Panc1 (cell line): ENCODE results near the gene COX6A1. TPM values are rescaled to one million over a fixed set of nuclear protein-coding genes. Genes with fewer than 3 reads are reported as not detected.
A peak's percentile ranks its signal among the peaks of the same experiment; 100 is the strongest.

Experiments used
- ATAC-seq: fragments of 200-7000 bp; cut with Tn5 transposase; 2 replicates; pipeline ENCODE4 v1.9.1; 2020; ENCODE audit warnings: mild to moderate bottlenecking, moderate library complexity
- BruUV-seq: library from RNA; stranded (reverse); fragments of 400-500 nt; replicated peaks from 2 replicates; lab custom pipeline; 2021; lab: Mats Ljungman, UMichigan
- CTCF ChIA-PET: fragments of 300-600 bp; sonication (Branson Sonifier 250); formaldehyde crosslinking; loops from one replicate; lab custom pipeline; 2022; ENCODE audit warnings: antibody characterized with exemption; lab: Charles Lee
- POLR2A ChIA-PET: fragments of 300-600 bp; sonication (Branson Sonifier 250); formaldehyde crosslinking; loops from one replicate; lab custom pipeline; 2022; ENCODE audit warnings: antibody characterized with exemption; lab: Charles Lee
- DNase-seq: peaks from one replicate; pipeline ENCODE4 v3.0.0-alpha.2; 2010; ENCODE audit warnings: low read depth, low spot score
- H3K27ac ChIP-seq: 2 replicates; pipeline ENCODE4 v1.5.1; 2011; ENCODE audit warnings: mild to moderate bottlenecking, low read length, inconsistent platforms
- H3K27me3 ChIP-seq: fragments of 200-500 bp; sonication (Bioruptor generic); 2 replicates; pipeline ENCODE4 v1.6.0; 2014; ENCODE audit warnings: low read length, inconsistent platforms; ENCODE audit not compliant: control insufficient read depth, insufficient read depth
- H3K36me3 ChIP-seq: fragments of 200-500 bp; sonication (Bioruptor generic); 2 replicates; pipeline ENCODE4 v1.5.1; 2014; ENCODE audit warnings: inconsistent platforms, mild to moderate bottlenecking, low read length, moderate library complexity; ENCODE audit not compliant: control insufficient read depth, insufficient read depth
- H3K4me1 ChIP-seq: 2 replicates; pipeline ENCODE4 v1.5.1; 2011; ENCODE audit warnings: inconsistent platforms, mild to moderate bottlenecking, low read length, moderate library complexity; ENCODE audit not compliant: control insufficient read depth, insufficient read depth
- H3K4me3 ChIP-seq, 2 experiments: 2 replicates each; pipeline ENCODE4 v1.5.1; 2011 to 2012; ENCODE audit warnings: low read depth in 2 of 2, low read length in 2 of 2, mild to moderate bottlenecking in 2 of 2, inconsistent platforms in 1 of 2, moderate library complexity in 1 of 2
- H3K9me3 ChIP-seq: fragments of 200-500 bp; sonication (Bioruptor generic); 2 replicates; pipeline ENCODE4 v1.5.1; 2014; ENCODE audit warnings: low read depth, mild to moderate bottlenecking, inconsistent platforms, low read length, moderate library complexity; ENCODE audit not compliant: control insufficient read depth, insufficient read depth
- CTCF ChIP-seq: fragments of 450-650 bp; IDR thresholded peaks from 2 replicates; pipeline ENCODE4 v1.5.1; 2017; ENCODE audit warnings: mild to moderate bottlenecking
- POLR2AphosphoS5 ChIP-seq: IDR thresholded peaks from 2 replicates; pipeline ENCODE4 v1.6.1; 2012; ENCODE audit warnings: mild to moderate bottlenecking, low read depth, low read length, moderate library complexity
- REST ChIP-seq, 2 experiments: IDR thresholded peaks; 2 replicates each; pipeline ENCODE4 v1.6.1; 2011 to 2012; ENCODE audit warnings: low read depth in 2 of 2, control low read depth in 1 of 2, low read length in 1 of 2, mild to moderate bottlenecking in 1 of 2, moderate library complexity in 1 of 2; ENCODE audit not compliant: insufficient read depth in 1 of 2
- SIN3A ChIP-seq: IDR thresholded peaks from 2 replicates; pipeline ENCODE4 v1.6.1; 2012; ENCODE audit warnings: low read depth, mild to moderate bottlenecking, low read length, moderate library complexity, borderline replicate concordance; ENCODE audit not compliant: insufficient read depth
- TCF7L2 ChIP-seq: IDR thresholded peaks from 2 replicates; pipeline ENCODE4 v1.6.1; 2011; ENCODE audit warnings: mild to moderate bottlenecking, low read depth, low read length, inconsistent platforms
- in situ Hi-C: cut with HindIII; loops from 2 replicates; pipeline ENCODE4 v1.10.0; 2016; ENCODE audit warnings: low sequenced_read_pairs, low pct_unique_long_range_greater_than_20kb
- intact Hi-C: fragments of 100-400 bp; cut with micrococcal nuclease; formaldehyde crosslinking; loops from one replicate; pipeline ENCODE4 v1.10.0; 2022; ENCODE audit not compliant: unreplicated experiment
- total RNA-seq: library from RNA; stranded (reverse); gene quantifications from one replicate; pipeline ENCODE4 v1.2.1, GENCODE V29; 2021; ENCODE audit not compliant: unreplicated experiment

The COX6A1 gene
- total RNA-seq, 1 experiment from 2014 or later, result 557 TPM

- no peak for TF ChIP-seq CTCF
- TF ChIP-seq SIN3A, result no peak
- TF ChIP-seq REST (IDR thresholded peaks at IDR 0.05; ENCODE audit: insufficient read depth in 1 of 2, low read depth in 2 of 2, low read length in 1 of 2), result no peak
- no peak for TF ChIP-seq POLR2AphosphoS5
- TF ChIP-seq TCF7L2, result no peak
- no peaks in the 10 kb centered on the region for H3K36me3 ChIP-seq
- H3K27ac ChIP-seq, result no peak overlapping the region
- ATAC-seq (peak; percentile 74), DNase-seq (no peak)
- intact Hi-C loops (no loop called here), in situ Hi-C loops (no loop called here)
- no TSS peak for BruUV-seq
- ChIA-PET POLR2A (no interaction called here), CTCF (no interaction called here)
- H3K4me3 ChIP-seq, result no peak overlapping the region
- H3K4me1 ChIP-seq, result no peaks in the 10 kb centered on the region
- H3K9me3 ChIP-seq, result no peaks in the 10 kb centered on the region
- H3K27me3 ChIP-seq, result no peaks in the 10 kb centered on the region
These were observed 23.8 kb upstream of the COX6A1 start for GRCh38 chr12:120413901-120414695.

GRCh38 chr12:120416490-120417216 lies 21.3 kb upstream of the COX6A1 start:
- no peak for ATAC-seq
- in situ Hi-C loops, result no loop called here
- POLR2A ChIA-PET, result no interaction called here

More at GRCh38 chr12:120416490-120417216, 21.3 kb upstream of the COX6A1 start:
- H3K36me3 ChIP-seq, result no peaks in the 10 kb centered on the region
- BruUV-seq, result no TSS peak
- H3K4me3 ChIP-seq, result no peak overlapping the region
- intact Hi-C loops, result no loop called here
- H3K9me3 ChIP-seq, result no peaks in the 10 kb centered on the region
- no peak overlapping the region for H3K27ac ChIP-seq
- no peaks in the 10 kb centered on the region for H3K27me3 ChIP-seq
- CTCF ChIA-PET, result no interaction called here
- H3K4me1 ChIP-seq, result no peaks in the 10 kb centered on the region
- no peak for DNase-seq
- TF ChIP-seq REST (IDR thresholded peaks at IDR 0.05; ENCODE audit: insufficient read depth in 1 of 2, low read depth in 2 of 2, low read length in 1 of 2) (no peak), TCF7L2 (no peak), CTCF (no peak), SIN3A (no peak)
